ENCODE data around the gene FAM229A.

DNA sequence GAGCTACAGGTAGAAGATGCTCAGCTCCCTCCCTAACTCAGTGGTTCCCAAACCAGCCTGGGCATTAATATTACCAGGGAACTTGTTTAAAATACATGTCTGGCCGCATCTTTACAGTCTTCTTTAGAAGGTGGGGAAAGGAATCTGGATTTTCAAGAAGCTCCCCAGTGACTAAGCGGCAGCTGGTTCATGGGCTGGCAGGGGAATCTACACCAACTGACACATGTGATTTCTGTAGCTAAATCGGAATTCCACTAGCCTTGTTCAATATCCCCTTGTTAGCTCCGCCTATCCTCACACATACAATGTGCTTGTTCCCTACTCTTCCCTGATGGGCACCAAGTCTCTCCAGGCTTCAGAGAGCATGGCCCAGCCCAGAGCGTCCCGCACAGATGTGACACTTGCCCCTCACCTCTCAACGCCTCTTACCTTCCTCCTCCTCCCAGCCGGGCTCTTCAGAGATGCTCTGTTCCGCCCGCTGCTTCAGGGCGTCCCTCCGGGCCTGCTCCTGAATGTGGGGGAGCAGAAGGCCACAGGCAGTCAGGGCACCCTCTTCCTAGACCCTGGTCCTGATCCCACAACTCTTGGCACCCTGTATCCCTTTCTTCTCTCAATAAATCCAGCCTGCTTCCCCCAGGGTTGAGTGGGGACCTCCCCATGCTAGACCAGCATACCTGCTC lies 15.4 kb upstream of the FAM229A start:
- no peak for TF ChIP-seq GABPB1 (CRISPR knock-in tag; IDR thresholded peaks at IDR 0.05)
- no peak for TF ChIP-seq SMAD4 (CRISPR knock-in tag; IDR thresholded peaks at IDR 0.05)
- no peak for TF ChIP-seq ZNF512 (CRISPR knock-in tag; IDR thresholded peaks at IDR 0.05; ENCODE audit: borderline replicate concordance)
- TF ChIP-seq RORB (CRISPR knock-in tag; IDR thresholded peaks at IDR 0.05), result no peak
- no peak for TF ChIP-seq JUN (CRISPR knock-in tag; IDR thresholded peaks at IDR 0.05)
- no peak for TF ChIP-seq CTCF (IDR thresholded peaks at IDR 0.05)
- TF ChIP-seq FOXP1 (CRISPR knock-in tag; IDR thresholded peaks at IDR 0.05; ENCODE audit: borderline replicate concordance), result no peak
